Cardiac fibroblast (primary cell): ENCODE measurements around the gene STAT6.

Experiments used
- DNase-seq, 2 donors: peaks; one replicate each; pipeline versions ENCODE4 v3.0.0 to v3.0.0-alpha.2; 2010; ENCODE audit warnings: low read depth in 2 of 2
- H3K4me3 ChIP-seq, 2 donors: replicated peaks in 1 of 2; 1 replicate in 1 of 2; 2 replicates in 1 of 2; pipeline ENCODE4 v1.5.1; 2011; ENCODE audit warnings: low read depth in 2 of 2, low read length in 2 of 2, mild to moderate bottlenecking in 2 of 2, moderate library complexity in 1 of 2
- TF ChIP-seq, protein P1 (sequence below): IDR thresholded peaks from one replicate; pipeline ENCODE4 v1.5.1; 2011; ENCODE audit warnings: low read depth, mild to moderate bottlenecking, low read length, inconsistent platforms

The STAT6 gene

DNA sequence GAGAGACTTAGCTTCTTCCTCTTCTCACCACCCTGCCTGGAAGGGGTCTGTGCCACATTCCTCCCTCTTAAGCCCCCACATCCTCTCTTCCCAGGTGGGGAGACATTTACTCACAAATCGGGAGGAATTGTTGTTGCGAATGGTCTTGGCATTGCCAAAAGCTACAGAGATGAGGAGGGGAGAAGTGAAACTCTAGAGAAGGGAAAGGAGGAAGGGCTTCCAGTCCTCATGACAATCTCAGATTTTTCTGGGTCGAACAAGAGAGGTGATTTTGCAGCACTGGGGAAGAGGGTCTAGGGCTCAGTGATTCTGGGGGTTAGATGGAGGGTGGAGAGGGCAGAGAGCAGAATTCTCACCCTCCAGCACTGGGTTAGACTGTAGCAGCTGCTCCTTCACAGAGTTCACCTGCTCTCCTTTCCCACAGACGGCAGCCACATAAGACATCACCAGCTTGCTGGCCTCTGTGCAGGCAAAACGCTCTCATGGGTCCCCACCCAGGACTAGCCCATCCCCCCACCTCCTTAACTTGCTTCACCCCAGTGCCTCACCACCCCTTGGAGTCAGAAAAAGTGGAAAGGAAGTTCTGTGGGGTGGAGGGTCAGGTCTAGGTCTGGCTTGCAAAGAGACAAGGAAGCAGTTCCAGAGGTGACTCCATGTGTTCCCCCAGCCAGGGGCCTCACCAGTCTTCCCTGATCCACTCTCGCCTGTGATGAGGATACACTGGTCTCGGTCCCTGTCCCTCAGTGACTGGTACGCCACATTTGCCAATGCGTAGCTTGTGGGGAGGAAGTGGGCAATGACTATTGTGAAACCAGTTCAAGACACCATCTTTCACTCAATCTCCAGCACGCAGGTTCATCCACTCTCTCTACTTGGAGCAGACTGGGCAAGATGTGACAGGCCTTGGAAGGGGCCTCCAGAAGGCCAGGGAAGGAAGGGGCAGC lies 63.9 kb downstream of the STAT6 start:
- no peak overlapping the region for H3K4me3 ChIP-seq
- TF ChIP-seq, protein P1, sequence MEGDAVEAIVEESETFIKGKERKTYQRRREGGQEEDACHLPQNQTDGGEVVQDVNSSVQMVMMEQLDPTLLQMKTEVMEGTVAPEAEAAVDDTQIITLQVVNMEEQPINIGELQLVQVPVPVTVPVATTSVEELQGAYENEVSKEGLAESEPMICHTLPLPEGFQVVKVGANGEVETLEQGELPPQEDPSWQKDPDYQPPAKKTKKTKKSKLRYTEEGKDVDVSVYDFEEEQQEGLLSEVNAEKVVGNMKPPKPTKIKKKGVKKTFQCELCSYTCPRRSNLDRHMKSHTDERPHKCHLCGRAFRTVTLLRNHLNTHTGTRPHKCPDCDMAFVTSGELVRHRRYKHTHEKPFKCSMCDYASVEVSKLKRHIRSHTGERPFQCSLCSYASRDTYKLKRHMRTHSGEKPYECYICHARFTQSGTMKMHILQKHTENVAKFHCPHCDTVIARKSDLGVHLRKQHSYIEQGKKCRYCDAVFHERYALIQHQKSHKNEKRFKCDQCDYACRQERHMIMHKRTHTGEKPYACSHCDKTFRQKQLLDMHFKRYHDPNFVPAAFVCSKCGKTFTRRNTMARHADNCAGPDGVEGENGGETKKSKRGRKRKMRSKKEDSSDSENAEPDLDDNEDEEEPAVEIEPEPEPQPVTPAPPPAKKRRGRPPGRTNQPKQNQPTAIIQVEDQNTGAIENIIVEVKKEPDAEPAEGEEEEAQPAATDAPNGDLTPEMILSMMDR, result no peak
- no peak for DNase-seq

DNA sequence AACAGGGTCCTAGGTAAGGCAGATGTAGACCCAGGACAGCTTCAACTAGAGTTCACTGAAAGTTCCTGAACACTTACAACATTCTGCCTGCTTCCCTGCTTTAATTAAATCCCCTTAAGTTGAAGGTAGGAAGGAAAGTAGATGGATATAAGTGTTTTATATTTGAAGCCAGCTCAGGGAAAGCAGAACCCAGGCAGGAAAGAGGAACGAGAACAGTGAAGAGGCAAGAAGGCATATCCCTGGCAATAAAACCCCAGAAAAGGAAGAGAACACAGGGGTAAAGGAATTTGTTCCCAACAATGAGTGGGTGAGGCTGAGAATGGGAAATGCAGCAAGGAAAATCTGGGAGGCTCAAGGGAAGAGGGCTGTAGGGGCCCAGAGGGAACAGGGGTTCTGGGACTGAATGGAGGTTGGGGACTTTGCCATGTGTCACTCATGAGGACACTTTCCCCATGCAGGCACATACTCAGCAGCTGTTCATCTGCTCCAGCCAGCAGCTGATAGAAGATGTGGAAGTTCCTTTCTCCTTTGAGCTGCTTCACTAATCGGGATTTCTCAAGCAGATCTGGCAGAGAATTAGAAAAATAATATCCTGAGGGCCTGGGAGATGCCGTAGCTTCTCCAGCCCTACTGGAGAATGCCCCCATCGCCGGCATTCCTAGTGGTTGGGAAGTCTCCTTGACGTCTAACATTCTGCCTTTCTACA lies 64.9 kb downstream of the STAT6 start:
- no peak overlapping the region for H3K4me3 ChIP-seq
- TF ChIP-seq, protein P1, result no peak
- DNase-seq, result no peak
